Stimulated activated CD8-positive, alpha-beta memory T cell treated with anti-CD3 and anti-CD28 coated beads, Interleukin-7, amount 100 ng/mL, for 48 hours (primary cell): Measurements from ENCODE around the gene YOD1.

Experiments
- DNase-seq, 2 donors: peaks; one replicate each; pipeline ENCODE4 v3.0.0-alpha.2; 2020; ENCODE audit warnings: low read depth in 1 of 2; ENCODE audit errors: extremely low read depth in 1 of 2

YOD1 gene

DNA sequence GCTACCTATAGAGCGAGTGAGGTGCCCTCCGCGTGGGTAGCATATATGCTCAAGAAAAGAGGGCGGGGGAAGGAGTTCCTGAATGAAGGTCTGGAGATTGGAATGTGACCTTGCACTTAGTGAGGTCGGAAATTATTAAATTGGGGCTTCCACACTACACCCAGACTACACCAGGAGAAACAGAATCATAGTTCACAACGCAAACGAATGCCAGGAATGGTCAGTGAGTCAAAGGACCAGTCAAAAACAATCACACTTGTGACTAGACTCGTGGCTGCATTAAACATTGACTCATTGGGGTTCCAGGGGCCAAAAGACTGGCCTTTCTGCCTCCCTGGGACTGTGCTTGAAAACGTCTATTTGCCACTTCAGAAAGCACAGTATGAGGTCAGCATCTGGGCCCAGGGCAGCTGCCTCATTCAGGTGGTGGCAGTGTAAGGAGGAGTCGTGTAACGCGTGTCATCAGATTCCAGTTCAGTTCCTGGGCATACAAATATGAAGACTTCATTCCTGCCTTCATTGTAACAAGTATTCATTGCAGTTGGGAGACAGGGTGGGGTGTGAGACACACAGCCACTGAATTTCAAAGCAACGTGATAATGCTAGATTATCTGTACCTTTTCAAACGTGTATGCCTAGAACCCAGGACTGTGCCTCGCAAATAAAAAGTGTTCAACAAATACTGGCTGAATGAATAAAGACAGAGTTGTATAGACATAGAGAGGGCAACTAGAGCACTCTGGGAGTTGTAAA is at the start of gene YOD1:
Gene YOD1, minus strand, starts transcription at position 18 of the 753 bp plus-strand sequence. CDS start 178 bp downstream, outside the sequence.
- DNase-seq: peak in 1 of 2 donors; percentile 16

DNA sequence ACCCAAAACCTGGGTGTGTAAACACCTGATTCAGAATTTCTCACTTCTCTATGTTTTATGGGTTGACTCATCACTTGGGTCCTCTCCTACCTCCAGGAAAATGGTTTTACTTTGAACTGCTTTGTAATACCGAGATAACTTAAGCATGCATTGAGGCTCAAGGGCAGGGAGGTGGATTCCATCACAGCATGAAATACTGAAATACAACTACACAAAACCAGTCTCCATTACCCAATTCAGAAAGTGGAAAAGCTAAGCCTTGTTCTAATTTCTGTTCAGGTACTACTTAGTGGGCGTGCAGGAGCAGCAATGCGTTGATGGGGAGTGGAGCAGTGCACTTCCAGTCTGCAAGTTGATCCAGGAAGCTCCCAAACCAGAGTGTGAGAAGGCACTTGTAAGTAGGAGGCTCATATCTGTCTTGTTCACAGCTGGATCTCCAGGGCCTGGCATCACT is 46.9 kb upstream of the YOD1 start:
- peak in 1 of 2 donors; percentile 42 for DNase-seq

DNA sequence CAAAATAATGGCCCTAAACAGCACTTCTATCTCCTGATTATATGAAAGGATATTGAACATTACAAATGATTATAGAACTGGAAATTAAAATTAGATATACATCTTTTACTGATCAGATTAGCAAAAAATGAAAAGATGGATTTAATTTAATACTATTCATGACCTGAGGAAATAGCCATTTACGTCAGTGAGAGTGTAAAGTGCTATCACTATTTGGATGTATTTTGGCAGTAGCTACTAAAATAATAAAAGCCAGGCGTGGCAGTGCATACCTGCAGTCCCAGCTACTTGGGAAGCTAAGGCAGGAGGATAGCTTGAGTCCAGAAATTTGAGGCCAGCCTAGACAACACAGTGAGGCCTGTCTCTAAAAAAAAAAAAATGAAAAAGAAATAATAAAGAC is 42.9 kb upstream of the YOD1 start:
- DNase-seq: no peak

DNA sequence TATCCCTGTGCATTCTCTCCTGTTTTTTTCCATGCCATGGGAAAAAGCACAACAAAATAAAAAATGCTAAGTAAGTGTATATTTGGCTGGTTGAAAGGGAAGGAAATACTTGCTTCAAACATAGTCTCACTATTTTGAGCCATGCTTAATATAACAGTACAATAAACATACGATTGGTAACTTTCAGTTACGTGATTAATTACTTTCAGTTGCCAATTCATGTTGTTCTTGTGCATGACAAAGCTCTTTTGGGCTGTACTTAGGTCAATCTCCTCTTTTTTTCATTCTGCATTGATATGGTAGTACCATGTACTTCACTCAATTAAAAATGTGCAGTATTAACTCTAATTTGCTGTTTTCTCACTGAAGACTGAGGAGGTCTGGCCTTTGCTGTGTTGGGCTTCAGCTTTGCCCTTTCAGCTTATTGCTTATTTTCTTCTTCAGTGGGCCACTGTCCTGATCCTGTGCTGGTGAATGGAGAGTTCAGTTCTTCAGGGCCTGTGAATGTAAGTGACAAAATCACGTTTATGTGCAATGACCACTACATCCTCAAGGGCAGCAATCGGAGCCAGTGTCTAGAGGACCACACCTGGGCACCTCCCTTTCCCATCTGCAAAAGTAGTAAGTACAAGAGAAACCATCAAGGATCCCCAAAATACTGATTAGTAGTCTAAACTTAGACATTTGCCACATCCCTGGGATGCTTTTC is 40.3 kb upstream of the YOD1 start:
- DNase-seq: no peak

DNA sequence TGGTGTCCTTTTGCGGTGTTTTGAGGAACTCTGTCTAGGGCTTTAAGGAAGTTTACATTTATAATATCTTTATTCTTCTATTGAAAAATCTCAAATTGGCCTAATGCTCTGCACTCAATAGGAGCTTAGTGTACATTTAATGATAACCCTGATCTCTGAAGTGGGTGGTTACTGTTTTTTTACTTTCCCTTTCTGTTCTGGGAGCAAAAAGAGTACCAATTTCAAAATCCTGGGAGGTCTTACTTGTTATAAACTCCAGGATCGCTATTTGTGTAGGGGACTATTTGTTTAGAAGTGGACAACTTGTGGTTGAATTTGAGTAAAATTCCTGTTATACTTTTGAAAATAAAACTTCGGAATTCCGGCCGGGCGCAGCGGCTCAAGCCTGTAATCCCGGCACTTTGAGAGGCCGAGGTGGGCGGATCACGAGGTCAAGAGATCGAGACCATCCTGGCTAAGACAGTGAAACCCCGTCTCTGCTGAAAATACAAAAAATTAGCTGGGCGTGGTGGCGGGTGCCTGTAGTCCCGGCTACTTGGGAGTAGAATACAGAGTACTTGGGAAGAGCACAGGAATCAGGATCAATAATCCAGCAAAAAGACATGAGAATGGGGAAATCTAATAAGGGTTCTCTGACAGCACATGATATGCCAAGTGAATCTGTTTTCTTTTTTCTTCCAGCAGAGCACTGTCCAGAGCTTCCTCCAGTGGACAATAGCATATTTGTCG is 38.8 kb upstream of the YOD1 start:
- DNase-seq: no peak

DNA sequence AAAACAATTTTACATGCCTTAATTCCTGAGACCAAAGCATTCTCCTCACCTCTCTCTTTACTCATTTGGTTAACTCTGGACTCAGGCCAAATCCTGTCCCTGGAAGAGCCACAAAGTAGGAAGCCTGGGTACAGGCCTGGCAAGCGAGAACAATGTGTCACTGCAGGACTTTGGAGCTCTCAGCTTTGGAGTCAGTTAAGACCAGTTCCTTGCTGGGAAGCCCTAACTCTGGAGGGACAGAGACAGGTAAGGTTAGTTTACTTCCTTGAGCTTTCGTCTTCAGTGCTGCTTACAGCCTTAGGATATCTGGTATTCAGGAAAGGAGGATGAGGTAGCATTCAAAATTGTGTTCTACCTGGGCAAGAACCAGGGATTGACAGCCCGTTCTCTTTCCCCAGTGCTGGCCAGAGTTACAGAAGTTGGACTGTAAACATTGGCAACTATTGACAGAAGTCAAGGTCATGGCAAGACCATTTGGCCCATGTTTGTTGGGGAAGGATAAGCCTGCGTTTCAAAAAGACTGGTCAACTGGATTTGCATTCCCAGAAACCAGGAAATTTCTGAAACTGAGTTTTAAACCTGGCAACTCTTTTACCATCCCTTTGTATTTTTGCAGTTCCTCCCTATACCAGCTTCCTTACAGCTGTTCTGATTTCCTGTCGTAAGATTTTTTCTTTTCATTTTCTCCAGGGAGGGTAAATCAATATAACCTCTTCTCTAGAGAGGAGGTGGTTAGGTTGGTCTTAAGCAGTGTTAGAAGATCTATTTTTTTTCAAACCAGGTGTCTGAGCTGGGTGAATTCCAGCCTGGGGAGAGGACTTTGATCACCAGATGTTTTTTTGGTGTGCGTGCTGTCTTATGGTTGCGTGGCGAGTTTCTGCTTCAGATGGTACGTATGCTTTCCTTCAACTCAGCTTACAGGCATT is 38.0 kb upstream of the YOD1 start, which contains the start of gene C4BPB:
Gene C4BPB, plus strand, starts transcription at position 160 of the 926 bp plus-strand sequence. Its CDS starts 672 bp downstream, at position 832.
- no peak for DNase-seq

DNA sequence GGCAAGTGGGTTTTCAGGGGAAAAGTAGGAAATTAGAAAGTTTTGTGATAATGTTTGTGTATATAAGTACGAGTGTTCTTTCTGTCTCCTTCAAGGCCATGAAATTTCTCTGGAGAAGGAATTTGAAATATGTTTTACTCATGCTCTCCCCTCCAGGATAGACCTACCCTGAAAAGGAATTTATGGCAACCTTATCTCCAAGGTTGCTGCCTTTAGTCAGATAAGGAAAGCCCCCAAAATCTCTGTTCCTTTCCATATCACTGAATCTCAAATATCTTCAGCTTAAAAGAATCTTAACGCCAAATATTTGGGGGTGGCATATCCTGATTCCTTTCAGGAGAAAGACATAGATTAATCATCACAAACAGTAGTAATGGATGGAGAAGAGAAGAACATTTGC is 37.2 kb upstream of the YOD1 start:
- DNase-seq: no peak

DNA sequence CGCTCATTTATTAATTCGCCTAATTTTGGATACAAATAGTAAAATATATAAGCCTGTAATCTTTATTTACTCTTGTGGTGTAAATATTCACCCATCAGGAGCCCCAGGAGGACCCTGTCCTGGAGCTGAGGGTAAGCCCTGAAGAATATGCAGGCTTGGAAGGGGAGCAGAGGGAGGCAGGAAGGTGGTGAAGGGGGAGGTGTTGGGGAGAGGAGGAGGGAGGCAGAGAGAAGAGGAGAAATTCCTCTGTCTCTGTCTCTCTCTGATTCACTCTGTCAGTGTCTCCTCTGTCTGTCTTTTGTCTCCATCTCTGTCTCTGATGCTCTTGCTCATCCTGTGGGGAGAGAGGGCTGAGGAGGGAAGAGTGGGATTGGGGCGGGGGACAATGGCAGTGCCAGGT is 34.9 kb upstream of the YOD1 start:
- no peak for DNase-seq

DNA sequence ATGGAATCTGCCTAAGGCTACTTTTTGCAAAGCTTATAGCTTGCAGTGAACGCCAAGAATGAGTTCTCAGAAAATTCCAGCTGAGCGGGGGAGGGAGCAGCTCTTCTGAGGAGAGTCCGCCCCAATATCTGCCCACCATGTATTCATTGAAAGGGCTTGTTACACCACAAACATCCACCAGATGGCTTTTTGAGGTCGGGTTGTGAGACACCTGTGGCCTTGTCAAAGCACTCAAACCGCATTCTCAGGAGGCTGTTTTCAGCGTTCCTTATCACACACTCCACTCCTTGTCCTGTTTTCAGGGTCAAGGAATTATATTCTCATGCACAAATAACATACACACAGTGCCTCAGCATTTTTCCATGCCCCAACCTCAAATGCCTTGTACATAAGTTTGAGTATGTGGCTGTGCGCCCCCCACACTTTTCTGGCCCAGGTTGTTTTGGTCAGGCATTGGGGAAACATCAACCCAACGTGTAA is 33.7 kb upstream of the YOD1 start:
- DNase-seq: peak in 1 of 2 donors; percentile 38

DNA sequence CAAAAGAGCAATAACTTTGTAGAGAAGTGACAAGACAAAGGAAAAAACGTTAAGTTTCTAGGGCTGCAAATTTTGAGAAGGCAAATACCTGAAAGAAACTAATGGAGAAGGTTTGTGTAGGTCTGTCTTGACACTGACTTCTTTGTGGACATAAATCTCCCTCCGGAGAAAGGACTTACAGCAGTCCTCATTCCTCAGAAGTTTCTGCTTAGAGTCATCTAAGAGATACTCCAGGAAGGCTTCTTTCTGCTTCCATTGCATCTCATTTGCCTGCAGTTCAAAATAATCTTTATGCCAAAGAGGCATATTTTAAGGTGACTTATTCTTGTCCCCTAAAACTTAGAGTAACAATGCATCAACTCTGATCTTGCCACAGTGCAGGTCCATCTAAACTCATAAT is 33.2 kb upstream of the YOD1 start:
- DNase-seq: no peak

DNA sequence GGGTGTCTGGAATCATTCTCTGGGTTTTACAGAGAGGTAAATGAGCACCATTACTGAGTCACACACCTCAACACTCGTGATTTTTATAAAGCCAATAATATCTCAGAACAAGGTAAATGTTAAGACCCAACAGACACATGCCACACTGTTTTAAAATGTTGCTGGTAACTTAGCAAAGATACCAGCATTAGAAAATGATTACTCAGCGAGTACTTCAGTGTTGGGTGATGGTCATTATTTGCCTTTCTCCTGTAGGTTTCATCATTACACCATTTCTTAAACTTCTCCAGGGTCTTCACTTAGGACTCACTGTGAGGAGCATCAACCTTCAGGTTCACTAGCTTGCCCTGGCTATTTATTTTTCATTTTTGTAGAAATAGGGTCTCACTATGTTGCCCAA is 30.8 kb upstream of the YOD1 start:
- no peak for DNase-seq

DNA sequence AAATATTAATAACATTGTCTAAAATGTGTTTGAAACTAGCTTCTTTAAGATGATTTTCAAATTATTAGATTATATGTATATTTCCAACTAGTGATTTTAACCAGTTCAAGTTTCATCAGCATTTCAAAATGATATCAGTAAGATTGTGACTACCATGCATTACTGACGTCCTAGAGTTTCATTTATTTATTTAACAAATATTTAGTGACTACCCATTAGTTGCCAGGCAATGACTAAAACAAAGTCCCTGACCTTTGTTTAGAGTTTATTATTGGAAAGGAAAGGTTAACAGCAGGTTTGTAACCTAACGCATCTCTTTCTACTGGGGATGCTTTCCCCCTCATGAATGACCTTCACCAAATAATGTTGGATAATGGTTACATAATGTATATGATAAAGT is 30.1 kb upstream of the YOD1 start:
- DNase-seq: no peak

DNA sequence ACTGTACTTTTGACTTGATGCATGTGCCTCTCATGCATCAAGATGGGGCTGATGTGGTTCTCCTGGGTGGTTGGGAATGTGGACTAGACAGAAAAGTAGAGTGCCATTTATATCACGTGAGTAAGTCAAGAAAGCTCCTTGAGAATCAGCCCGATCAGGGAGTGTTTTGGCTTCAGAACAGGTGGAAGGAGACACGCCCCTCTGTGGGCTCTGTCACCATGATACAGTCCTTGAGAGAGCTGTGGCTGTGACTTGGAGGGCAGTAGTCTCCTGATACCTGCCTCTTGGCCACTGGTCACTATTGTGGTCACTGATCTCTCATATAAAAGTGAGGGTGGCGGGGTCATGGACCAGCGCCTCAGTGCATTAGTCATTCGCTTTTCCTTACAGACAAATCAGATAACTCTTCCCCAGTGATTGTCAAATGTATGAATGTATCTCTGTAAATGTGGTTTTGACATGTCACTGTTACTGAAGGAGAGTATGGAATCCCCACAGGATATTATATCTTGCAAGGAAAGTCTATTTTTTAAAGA is 28.8 kb upstream of the YOD1 start:
- no peak for DNase-seq

DNA sequence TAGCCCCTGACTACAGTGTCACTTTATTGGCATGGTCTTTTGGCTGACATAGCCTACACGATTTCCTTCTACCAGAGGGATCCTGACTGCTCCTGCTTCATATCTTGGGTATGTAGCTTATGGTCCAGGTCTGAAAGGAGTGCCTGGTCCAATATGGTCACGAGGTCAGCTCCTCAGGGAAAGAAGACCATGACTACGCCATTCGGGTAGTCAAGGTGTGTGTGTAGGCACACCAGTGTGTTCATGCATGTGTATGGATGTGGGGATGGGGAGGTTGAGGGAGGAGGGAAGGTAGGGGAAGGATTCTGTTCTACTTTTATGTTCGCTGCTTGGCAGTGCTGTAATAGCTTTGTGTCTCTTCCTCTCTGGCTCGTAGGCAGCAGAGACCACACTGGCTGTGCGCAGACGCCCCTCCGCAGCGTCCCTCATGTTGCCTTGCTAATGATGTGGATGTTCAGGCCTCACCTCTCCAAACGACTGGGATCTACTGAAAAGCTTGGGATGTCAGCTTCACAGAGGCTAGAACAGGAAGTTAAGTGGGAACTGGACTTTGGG is 27.6 kb upstream of the YOD1 start:
- DNase-seq: no peak

DNA sequence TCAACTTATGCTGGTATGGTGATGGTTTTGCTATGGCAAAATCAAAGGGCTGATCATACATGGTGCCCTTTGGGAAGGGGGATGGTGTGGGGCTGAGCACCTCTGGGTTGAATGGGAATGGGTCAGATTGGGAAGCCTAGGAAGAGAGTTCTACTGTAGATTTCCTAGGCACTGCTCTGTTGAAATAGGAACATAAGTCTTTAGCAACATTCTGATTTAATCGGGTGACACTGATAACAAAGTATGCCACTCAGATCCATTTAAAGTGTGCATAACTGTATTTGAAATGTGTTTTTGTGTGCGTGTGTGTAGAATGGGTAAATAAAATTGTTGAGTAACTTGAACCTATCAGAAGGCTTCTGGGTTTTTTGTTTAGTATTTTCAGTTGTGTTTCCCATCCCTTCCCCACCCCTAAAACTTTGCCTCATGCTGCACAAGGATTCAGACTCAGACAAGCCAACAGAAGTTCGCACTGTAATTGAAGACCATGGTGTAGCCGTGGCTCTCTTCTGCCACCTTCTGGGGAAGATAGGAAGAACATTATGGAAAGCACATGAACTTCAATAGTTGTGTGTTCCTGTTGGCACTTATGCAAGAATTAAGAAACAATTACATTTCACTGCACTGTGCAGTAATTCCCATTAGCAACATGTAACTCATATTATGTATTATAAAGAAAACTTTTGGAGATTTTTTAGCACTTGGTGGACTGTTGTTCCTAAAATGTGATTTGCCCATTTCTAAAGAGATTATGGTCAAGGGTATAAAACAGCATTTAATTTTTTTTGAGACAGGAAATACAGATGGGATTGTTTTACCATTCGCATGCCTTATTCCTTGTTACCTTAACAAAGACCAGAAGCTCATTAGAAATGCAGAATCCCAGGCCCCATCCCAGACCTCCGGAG is 26.7 kb upstream of the YOD1 start:
- peak in 1 of 2 donors; percentile 23 for DNase-seq

DNA sequence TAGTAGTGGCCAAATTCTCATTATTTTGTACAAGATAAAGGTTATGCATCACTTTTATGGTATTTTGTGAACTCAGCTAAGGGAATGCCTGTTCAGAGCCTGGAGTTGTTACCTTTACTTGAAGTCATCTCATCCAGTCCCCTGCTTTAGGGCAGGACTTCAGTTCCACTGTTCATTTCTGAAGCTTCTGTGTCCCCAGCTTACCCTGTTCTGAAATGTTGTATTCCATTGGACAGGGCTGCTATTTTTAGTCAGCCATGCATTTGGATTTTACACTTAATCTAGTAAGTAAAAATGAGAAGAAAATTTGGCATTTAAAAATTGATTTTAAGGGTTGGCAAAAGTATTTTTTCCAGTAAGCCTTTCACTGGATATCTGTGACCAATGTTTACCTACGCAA is 26.0 kb upstream of the YOD1 start:
- no peak for DNase-seq

DNA sequence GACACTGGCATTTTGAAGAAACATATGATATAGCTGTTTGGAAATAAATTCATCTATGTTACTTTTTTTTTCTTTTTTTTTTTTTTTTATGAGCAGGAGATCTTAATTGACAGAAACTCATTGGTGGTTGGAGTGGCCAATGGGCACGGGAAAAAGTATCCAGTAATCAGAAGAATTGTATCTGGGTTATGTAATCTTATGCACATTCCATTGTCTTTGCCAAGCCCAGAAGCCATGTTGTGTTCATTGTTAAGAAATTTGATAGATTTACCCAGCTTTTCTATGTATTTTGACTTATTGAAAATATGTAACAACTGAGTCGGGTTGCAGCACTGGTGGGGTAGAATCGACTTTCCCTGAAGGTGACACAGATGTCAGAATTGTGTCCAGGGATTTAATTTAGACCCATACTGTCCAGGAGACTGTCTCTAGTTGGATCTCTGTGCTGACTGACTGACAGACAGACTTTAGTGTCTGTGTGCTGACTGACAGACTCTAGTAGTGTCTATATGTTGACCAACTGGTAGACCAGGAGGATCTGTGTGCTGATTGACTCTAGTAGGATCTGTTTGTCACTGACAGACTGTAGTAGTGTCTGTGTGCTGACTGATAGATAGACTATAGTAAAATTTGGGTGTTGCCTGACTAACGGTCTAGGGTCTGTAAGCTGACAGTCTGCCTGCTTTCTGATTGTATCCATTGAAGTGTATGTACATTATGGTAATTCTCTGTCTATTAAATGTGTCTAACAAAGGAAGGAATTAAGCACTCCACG is 25.4 kb upstream of the YOD1 start:
- no peak for DNase-seq
